ENCODE data around the gene PTPRD.

DNA sequence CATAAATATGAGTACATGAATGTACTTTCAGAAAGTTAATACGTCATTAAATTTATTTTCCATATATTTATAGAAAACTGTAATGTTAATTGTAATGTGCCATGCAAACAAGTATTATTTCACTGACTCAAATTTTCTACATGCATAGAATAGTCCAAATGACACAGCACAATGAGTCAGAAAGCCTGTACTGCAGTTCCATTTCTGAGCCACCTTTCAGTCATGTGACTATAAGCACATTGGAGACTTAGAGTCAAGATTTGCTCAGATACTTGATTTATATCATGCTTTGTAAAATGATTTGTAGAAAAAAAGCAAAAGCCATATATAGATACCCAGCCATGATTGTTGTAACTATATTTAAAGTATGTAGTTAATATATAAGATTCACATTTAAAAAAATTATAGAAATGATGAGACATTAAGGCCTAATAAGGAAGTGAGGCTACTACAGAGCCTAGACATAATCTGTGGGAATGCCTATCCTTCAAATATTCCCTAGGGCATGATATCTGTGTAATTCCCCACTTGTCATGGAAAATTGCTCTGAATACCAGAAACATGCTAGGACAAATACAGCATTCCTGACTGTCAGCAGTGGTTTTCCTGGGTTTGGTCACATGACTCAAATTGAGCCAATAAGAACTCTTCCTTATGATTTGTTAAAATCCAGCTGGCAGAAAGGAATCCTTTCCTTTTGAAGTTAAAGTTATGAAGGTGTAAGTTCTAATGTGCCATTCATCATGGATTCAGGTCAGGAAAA, 50.0 kb downstream of the PTPRD start:
- no peak for TF ChIP-seq ZNF274 (IDR thresholded peaks at IDR 0.05; ENCODE audit: low read depth, low read length)
- TF ChIP-seq SUZ12 (IDR thresholded peaks at IDR 0.05; ENCODE audit: extremely low read depth, insufficient read depth, insufficient read length): no peak
